Caco-2 (cell line): ENCODE data around the gene HTR3B. TPM values are rescaled to one million over a fixed set of nuclear protein-coding genes. Genes with fewer than 3 reads are reported as not detected.
"Not testable (repeated sequence)": the region's sequence is repeated elsewhere in the genome, so short reads cannot be mapped to it uniquely, and the experiment has no call there.

ENCODE experiments used
- BruUV-seq: library from RNA; stranded (reverse); fragments of 400-500 nt; replicated peaks from 2 replicates; lab custom pipeline; 2021; lab: Mats Ljungman, UMichigan
- CTCF ChIA-PET: fragments of 300-600 bp; sonication (Branson Sonifier 250); formaldehyde crosslinking; loops from one replicate; lab custom pipeline; 2022; ENCODE audit warnings: antibody characterized with exemption; lab: Charles Lee
- POLR2A ChIA-PET: fragments of 300-600 bp; sonication (Branson Sonifier 250); formaldehyde crosslinking; loops from one replicate; lab custom pipeline; 2022; ENCODE audit warnings: antibody characterized with exemption; lab: Charles Lee
- DNase-seq, 2 experiments: peaks; one replicate each; pipeline versions ENCODE4 v3.0.0 to v3.0.0-alpha.2; 2020 to 2022
- H3K27me3 ChIP-seq: replicated peaks from 2 replicates; pipeline ENCODE4 v1.6.0; 2011; ENCODE audit warnings: low read length; ENCODE audit not compliant: control insufficient read depth, insufficient read depth
- H3K36me3 ChIP-seq: 2 replicates; pipeline ENCODE4 v1.5.1; 2011; ENCODE audit warnings: low read length; ENCODE audit not compliant: control insufficient read depth, insufficient read depth
- H3K4me1 ChIP-seq: fragments of 250-450 bp; sonication (Bioruptor Pico); 2 replicates; pipeline ENCODE4 v1.5.1; 2020; ENCODE audit warnings: mild to moderate bottlenecking
- H3K4me3 ChIP-seq: 2 replicates; pipeline ENCODE4 v1.5.1; 2011; ENCODE audit warnings: low read depth, mild to moderate bottlenecking, control low read depth, low read length
- H3K9me3 ChIP-seq: fragments of 250-450 bp; sonication (Bioruptor Pico); 2 replicates; pipeline ENCODE4 v1.5.1; 2020; ENCODE audit warnings: mild to moderate bottlenecking, moderate library complexity
- H3K27ac Mint-ChIP-seq: one replicate; pipeline ENCODE4 v1.8.0; 2022; ENCODE audit warnings: mixed read lengths; ENCODE audit not compliant: unreplicated experiment
- H3K27me3 Mint-ChIP-seq: one replicate; pipeline ENCODE4 v1.8.0; 2022; ENCODE audit warnings: mixed read lengths; ENCODE audit not compliant: insufficient read depth, unreplicated experiment
- H3K36me3 Mint-ChIP-seq: one replicate; pipeline ENCODE4 v1.8.0; 2022; ENCODE audit warnings: mild to moderate bottlenecking, mixed read lengths; ENCODE audit not compliant: insufficient read depth, unreplicated experiment
- H3K4me1 Mint-ChIP-seq: one replicate; pipeline ENCODE4 v1.8.0; 2022; ENCODE audit warnings: low read depth, mixed read lengths; ENCODE audit not compliant: unreplicated experiment
- H3K4me3 Mint-ChIP-seq: one replicate; pipeline ENCODE4 v1.8.0; 2022; ENCODE audit warnings: mild to moderate bottlenecking, moderate library complexity, mixed read lengths; ENCODE audit not compliant: unreplicated experiment
- H3K9me3 Mint-ChIP-seq: one replicate; pipeline ENCODE4 v1.8.0; 2022; ENCODE audit warnings: mixed read lengths; ENCODE audit not compliant: unreplicated experiment
- intact Hi-C: fragments of 100-400 bp; cut with micrococcal nuclease; formaldehyde crosslinking; loops from one replicate; pipeline ENCODE4 v1.10.0; 2022; ENCODE audit not compliant: unreplicated experiment
- total RNA-seq: library from RNA; stranded (reverse); gene quantifications from 2 replicates; pipeline ENCODE4 v1.2.3, GENCODE V29; 2022
- TF ChIP-seq, protein P1 (sequence below), 2 experiments: fragments of 200-600 bp in 1 of 2; IDR thresholded peaks; 1 replicate in 1 of 2; 2 replicates in 1 of 2; pipeline versions ENCODE4 v1.5.1 to v1.8.0; 2011 to 2022; ENCODE audit warnings: antibody characterized with exemption in 1 of 2, control low read depth in 1 of 2, inconsistent platforms in 1 of 2, low read depth in 1 of 2, low read length in 1 of 2, mild to moderate bottlenecking in 1 of 2, moderate library complexity in 1 of 2; ENCODE audit not compliant: insufficient read depth in 1 of 2, severe bottlenecking in 1 of 2, unreplicated experiment in 1 of 2

Gene HTR3B
- total RNA-seq, 1 experiment from 2014 or later = not detected

DNA sequence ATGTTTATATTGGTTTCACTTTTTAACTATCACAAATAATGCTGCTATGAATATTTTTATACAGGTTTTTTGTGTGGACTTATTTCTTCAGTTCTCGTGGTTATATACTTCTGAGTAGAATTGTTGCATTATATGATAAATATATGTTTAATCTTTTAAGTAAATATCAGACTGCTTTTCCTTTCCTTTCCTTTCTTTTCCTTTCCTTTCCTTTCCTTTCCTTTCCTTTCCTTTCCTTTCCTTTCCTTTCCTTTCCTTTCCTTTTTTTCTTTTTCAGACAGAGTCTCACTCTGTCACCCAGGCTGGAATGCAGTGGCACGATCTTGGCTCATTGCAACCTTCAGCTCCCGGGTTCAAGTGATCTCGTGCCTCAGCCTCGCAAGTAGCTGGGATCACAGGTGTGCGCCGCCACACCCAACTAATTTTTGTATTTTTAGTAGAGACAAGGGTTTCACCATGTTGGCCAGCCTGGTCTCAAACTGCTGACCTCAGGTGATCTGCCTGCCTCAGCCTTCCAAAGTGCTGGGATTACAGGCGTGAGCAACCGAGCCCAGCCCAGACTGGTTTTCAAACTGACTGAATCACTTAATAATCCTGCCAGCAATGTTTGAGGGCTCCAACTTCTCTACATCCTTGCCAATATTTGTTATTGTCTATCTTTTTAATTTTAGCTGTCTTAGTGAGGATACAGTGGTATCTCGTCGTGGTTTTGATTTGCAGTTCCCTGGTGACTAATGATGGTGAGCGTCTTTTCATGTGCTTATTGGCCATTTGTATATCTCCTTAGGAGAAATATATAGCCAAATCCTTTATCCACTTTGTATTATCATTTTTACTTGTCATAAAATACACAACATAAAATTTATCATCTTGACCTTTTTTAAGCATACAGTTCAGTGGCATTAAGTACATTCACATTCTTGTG lies 21.9 kb downstream of the HTR3B start:
- Histone ChIP-seq H3K9me3 (no peaks in the 10 kb centered on the region), H3K4me3 (no peak overlapping the region), H3K4me1 (no peaks in the 10 kb centered on the region), H3K27me3 (no peaks in the 10 kb centered on the region), H3K36me3 (no peaks in the 10 kb centered on the region)
- Mint-ChIP-seq H3K4me3 (peak overlapping the region; percentile 22), H3K36me3 (no peaks in the 10 kb centered on the region), H3K27ac (no peak overlapping the region), H3K4me1 (peaks cover 11% of the 10 kb centered on the region), H3K27me3 (peaks cover 6% of the 10 kb centered on the region), H3K9me3 (no peaks in the 10 kb centered on the region)
- POLR2A ChIA-PET = no interaction called here
- TF ChIP-seq, protein P1, sequence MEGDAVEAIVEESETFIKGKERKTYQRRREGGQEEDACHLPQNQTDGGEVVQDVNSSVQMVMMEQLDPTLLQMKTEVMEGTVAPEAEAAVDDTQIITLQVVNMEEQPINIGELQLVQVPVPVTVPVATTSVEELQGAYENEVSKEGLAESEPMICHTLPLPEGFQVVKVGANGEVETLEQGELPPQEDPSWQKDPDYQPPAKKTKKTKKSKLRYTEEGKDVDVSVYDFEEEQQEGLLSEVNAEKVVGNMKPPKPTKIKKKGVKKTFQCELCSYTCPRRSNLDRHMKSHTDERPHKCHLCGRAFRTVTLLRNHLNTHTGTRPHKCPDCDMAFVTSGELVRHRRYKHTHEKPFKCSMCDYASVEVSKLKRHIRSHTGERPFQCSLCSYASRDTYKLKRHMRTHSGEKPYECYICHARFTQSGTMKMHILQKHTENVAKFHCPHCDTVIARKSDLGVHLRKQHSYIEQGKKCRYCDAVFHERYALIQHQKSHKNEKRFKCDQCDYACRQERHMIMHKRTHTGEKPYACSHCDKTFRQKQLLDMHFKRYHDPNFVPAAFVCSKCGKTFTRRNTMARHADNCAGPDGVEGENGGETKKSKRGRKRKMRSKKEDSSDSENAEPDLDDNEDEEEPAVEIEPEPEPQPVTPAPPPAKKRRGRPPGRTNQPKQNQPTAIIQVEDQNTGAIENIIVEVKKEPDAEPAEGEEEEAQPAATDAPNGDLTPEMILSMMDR (IDR thresholded peaks at IDR 0.05; ENCODE audit: insufficient read depth in 1 of 2, low read depth in 1 of 2, low read length in 1 of 2, severe bottlenecking in 1 of 2, unreplicated experiment in 1 of 2) = no peak
- no peak for DNase-seq
- intact Hi-C loops = no loop called here
- BruUV-seq = no TSS peak
- CTCF ChIA-PET = no interaction called here

DNA sequence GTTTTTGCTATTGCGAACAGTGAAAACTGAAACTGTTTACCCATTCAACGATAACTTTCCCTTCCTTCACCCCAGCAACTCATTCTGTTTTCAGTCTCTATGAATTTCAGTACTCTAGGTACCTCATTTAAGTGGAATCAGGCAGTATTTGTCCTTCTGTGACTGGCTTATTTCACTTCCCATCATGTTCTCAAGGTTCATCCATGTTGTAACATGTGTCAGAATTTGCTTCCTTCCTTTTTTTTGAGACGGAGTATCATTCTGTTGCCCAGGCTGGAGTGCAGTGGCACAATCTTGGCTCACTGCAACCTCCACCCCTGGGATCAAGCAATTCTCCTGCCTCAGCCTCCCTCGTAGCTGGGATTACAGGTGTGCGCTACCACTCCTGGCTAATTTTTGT lies 23.7 kb downstream of the HTR3B start:
- intact Hi-C loops = no loop called here
- ChIA-PET POLR2A (no interaction called here), CTCF (no interaction called here)
- no peaks in the 10 kb centered on the region for H3K9me3 ChIP-seq
- no peak overlapping the region for H3K4me3 Mint-ChIP-seq
- BruUV-seq = no TSS peak
- H3K4me1 Mint-ChIP-seq = peaks cover 11% of the 10 kb centered on the region
- H3K27me3 ChIP-seq = no peaks in the 10 kb centered on the region
- no peak for DNase-seq
- H3K4me3 ChIP-seq = no peak overlapping the region
- H3K36me3 ChIP-seq = no peaks in the 10 kb centered on the region
- H3K27me3 Mint-ChIP-seq = peaks cover 3% of the 10 kb centered on the region
- H3K36me3 Mint-ChIP-seq = no peaks in the 10 kb centered on the region
- TF ChIP-seq, protein P1 (IDR thresholded peaks at IDR 0.05; ENCODE audit: insufficient read depth in 1 of 2, low read depth in 1 of 2, low read length in 1 of 2, severe bottlenecking in 1 of 2, unreplicated experiment in 1 of 2) = no peak
- H3K9me3 Mint-ChIP-seq = no peaks in the 10 kb centered on the region
- no peak overlapping the region for H3K27ac Mint-ChIP-seq
- H3K4me1 ChIP-seq = no peaks in the 10 kb centered on the region

DNA sequence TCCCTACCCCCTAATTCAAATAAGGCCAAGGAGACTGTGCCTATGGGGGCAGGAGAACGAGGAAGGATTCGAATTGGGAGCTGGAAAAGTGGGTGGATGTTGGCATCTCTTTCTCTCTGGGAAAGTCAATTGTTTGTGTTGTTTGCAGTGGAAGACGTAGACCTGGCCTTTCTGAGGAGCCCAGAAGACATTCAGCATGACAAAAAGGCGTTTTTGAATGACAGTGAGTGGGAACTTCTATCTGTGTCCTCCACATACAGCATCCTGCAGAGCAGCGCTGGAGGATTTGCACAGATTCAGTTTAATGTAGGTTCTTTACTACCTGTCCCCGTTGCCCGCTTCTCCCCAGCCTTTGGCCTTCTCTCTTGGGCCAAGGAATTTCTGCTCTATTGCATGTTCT lies 28.2 kb downstream of the HTR3B start:
- no peak for DNase-seq
- Mint-ChIP-seq H3K27ac (no peak overlapping the region), H3K36me3 (no peaks in the 10 kb centered on the region), H3K4me3 (no peak overlapping the region), H3K27me3 (peaks cover 20% of the 10 kb centered on the region), H3K4me1 (peaks cover 6% of the 10 kb centered on the region), H3K9me3 (no peaks in the 10 kb centered on the region)
- BruUV-seq = no TSS peak
- Histone ChIP-seq H3K4me1 (no peaks in the 10 kb centered on the region), H3K9me3 (no peaks in the 10 kb centered on the region), H3K27me3 (no peaks in the 10 kb centered on the region; the same call in 1 of the 2 replicates), H3K4me3 (no peak overlapping the region), H3K36me3 (no peaks in the 10 kb centered on the region)
- CTCF ChIA-PET = no interaction called here
- TF ChIP-seq, protein P1 (IDR thresholded peaks at IDR 0.05; ENCODE audit: insufficient read depth in 1 of 2, low read depth in 1 of 2, low read length in 1 of 2, severe bottlenecking in 1 of 2, unreplicated experiment in 1 of 2) = no peak
- POLR2A ChIA-PET = no interaction called here
- intact Hi-C loops = no loop called here

DNA sequence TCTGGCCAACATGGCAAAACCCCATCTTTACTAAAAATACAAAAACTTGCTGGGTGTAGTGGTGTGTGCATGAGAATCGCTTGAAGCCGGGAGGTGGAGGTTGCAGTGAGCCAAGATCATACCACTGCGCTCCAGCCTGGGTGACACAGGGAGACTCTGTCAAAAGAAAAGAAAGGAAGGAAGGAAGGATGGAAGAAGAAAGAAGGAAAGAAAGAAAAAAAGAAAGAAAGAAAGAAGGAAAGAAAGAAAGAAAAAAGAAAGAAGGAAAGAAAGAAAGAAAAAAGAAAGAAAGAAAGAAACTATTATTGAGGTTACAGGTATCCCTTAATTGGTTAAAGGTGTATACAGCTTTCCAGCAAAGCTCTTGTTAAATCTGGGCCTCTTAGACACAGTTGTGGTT lies 29.6 kb downstream of the HTR3B start:
- DNase-seq, H3K4me1 Mint-ChIP-seq, H3K27me3 ChIP-seq, H3K9me3 ChIP-seq, H3K36me3 ChIP-seq, H3K4me3 ChIP-seq, H3K27ac Mint-ChIP-seq, H3K36me3 Mint-ChIP-seq, CTCF ChIA-PET, H3K9me3 Mint-ChIP-seq, BruUV-seq, intact Hi-C loops, POLR2A ChIA-PET, H3K4me3 Mint-ChIP-seq, H3K4me1 ChIP-seq: not testable (repeated sequence)
- H3K27me3 Mint-ChIP-seq = peaks cover 23% of the 10 kb centered on the region
